MG63 (cell line): Measurements from ENCODE around the gene MYRIP. TPM values are rescaled to one million over a fixed set of nuclear protein-coding genes. Genes with fewer than 3 reads are reported as not detected.
"Not testable (repeated sequence)": the region's sequence is repeated elsewhere in the genome, so short reads cannot be mapped to it uniquely, and the experiment has no call there.

ENCODE experiments used
- DNase-seq: peaks from one replicate; pipeline ENCODE4 v3.0.0-alpha.2; 2020
- H3K27me3 ChIP-seq: fragments of 250-450 bp; sonication (Bioruptor Pico); 2 replicates; pipeline ENCODE4 v1.5.1; 2020; ENCODE audit warnings: mild to moderate bottlenecking, moderate library complexity
- H3K36me3 ChIP-seq: fragments of 250-450 bp; sonication (Bioruptor Pico); 2 replicates; pipeline ENCODE4 v1.5.1; 2020; ENCODE audit warnings: mild to moderate bottlenecking, moderate library complexity
- H3K4me3 ChIP-seq: fragments of 250-450 bp; sonication (Bioruptor Pico); 2 replicates; pipeline ENCODE4 v1.5.1; 2020; ENCODE audit warnings: mild to moderate bottlenecking, moderate library complexity
- H3K9me3 ChIP-seq: fragments of 250-450 bp; sonication (Bioruptor Pico); 2 replicates; pipeline ENCODE4 v1.5.1; 2020; ENCODE audit warnings: mild to moderate bottlenecking, moderate library complexity
- total RNA-seq: library from RNA; depleted of rRNA; stranded (reverse); fragments of >200 nt; shearing (Covaris generic); gene quantifications from 2 replicates; pipeline ENCODE4 v1.2.3, GENCODE V29; 2014; ENCODE audit warnings: low replicate concordance

MYRIP gene
- total RNA-seq, 1 experiment from 2014 or later = 2.6 TPM

DNA sequence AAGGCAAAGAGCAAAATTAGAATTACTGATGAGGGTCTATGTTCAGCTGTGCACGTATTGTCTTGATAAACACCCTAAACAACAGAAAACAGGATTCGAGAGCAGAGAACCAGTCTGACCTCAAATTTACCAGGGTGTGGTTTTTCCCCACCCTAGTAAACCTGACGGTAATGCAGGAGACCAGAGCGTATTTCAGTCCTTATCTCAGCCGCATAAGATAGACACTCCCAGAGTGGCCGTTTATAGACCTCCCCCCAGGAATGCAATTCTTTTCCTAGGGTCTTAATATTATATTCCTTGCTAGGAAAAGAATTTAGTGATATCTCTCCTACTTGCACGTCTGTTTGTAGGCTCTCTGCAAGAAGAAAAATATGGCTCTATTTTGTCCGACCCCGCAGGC is 216.5 kb downstream of the MYRIP start:
- DNase-seq, H3K27me3 ChIP-seq, H3K9me3 ChIP-seq, H3K36me3 ChIP-seq, H3K4me3 ChIP-seq: not testable (repeated sequence)

DNA sequence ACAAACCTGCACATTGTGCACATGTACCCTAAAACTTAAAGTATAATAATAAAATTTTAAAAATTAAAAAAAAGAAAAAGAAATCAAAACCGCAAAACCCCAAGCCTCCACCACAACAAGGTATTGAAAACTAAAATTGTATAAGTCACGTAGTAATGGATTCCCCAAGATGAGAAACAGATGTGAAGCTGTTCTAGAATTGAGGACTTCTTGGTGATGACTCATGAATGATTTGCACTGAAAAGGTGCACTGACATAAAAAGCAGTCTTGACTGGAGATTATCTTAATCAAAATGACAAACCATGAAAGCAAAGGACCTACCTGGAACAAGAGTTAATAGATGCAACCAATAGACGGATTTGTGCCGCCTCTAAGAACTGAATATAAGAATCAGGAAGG is 225.8 kb downstream of the MYRIP start:
- Histone ChIP-seq H3K4me3 (no peak overlapping the region), H3K9me3 (no peaks in the 10 kb centered on the region), H3K36me3 (no peaks in the 10 kb centered on the region), H3K27me3 (no peaks in the 10 kb centered on the region)
- no peak for DNase-seq

DNA sequence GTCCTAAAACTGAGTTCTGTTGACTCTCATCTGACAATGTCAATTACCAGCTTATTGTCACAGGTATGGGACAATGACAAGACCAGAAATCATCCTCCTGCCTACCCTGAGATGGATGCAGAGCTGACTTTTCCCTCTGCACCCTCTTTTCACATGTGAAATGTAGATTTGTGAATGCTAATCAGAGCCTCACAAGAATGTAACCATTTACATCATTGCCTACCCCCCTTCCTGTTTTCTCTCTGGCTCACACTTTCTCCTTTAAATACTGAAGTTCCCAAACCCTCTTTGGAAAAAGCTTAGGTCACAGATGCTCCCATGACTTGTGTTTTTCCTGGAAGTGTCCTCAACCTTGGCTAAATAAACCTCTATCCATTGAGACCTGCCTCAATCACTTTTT is 228.2 kb downstream of the MYRIP start:
- Histone ChIP-seq H3K27me3 (no peaks in the 10 kb centered on the region), H3K4me3 (no peak overlapping the region), H3K36me3 (no peaks in the 10 kb centered on the region), H3K9me3 (no peaks in the 10 kb centered on the region)
- no peak for DNase-seq

DNA sequence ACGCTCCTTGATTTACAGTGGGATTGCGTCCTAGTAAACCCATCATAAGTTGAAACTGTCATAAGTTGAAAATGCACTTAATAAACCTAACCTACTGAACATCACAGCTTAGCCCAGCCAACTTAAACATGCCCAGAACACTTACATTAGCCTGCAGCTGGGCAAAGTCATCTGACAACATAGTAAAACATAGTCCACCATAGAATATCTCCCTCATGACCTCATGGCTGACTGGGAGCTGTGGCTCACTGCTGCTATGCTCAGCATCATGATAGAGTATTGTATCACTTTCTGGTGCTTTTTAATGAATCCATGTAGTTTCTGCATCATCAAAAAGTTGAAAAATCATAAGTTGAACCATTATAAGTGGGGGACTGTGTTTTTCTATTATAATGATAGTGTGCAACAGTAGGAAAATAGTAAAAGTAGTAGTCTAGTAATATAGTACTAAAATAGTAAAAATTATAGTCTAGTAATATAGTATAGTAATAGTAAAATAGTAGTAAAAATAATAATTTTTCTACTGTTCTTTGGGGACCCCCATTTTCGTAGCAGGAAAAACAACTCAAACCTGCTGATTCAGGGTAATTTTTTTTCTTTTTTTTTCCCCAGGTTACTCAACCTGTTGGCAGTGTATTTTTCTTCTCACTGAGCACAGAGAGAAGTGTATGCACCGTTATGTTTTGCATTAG is 233.5 kb downstream of the MYRIP start:
- Histone ChIP-seq H3K4me3 (no peak overlapping the region), H3K27me3 (no peaks in the 10 kb centered on the region), H3K9me3 (no peaks in the 10 kb centered on the region), H3K36me3 (no peaks in the 10 kb centered on the region)
- DNase-seq = peak; percentile 19

DNA sequence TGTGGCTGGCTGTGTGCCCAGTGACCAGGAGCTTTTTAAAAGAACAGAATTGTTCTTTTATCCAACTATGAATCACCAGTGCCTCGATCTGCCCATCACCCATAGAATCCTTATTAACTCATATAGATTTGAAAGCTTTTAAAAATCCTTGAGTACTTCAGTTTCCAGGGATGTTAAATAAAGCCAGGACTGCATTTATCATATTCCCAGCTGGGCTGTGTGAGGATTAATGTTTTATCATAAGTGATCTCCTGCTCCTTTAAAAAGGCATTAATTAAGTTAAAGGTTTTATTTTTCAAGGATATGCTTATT is 234.0 kb downstream of the MYRIP start:
- H3K36me3 ChIP-seq = no peaks in the 10 kb centered on the region
- H3K9me3 ChIP-seq = no peaks in the 10 kb centered on the region
- no peak overlapping the region for H3K4me3 ChIP-seq
- H3K27me3 ChIP-seq = no peaks in the 10 kb centered on the region
- peak; percentile 74 for DNase-seq

DNA sequence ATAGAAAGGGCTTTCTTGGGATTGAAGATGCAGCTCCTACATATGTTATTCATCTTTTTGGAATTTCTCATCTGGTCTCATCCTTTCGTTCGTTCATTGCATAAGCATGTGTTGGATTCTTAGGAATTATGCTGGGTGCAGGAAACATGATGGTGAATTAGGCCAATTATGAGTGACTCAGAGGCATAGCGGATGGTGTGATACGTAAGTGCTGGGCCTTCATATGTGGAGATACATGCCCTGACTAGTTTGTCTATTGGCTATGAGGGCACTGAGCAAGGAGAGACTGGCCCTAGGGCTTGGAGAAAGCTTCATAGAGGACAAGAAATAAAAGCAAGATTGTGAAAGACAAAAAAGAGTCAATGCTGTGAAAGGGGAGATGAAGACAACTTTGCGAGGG is 235.1 kb downstream of the MYRIP start:
- Histone ChIP-seq H3K27me3 (no peaks in the 10 kb centered on the region), H3K9me3 (no peaks in the 10 kb centered on the region), H3K36me3 (no peaks in the 10 kb centered on the region), H3K4me3 (no peak overlapping the region)
- DNase-seq = peak; percentile 67

DNA sequence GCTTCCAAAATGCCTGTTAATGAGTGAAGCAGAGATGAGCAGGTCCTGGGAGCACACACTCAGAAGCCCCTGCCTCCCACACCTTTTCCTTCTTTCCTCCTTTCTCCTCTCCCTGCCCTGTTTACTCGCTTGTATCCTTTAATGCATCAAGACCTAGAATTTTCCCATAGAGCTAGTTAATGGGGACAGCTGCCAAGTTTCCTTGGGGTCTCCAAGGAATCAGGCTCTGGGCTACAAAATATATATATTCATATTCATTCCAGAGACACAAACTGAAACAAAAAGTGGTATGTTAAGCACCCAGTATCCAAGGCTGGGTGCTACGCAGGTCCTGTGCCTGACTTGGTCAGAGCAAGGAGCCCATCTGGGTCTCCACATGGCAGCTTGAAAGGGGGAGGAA is 235.6 kb downstream of the MYRIP start:
- Histone ChIP-seq H3K4me3 (no peak overlapping the region), H3K36me3 (no peaks in the 10 kb centered on the region), H3K9me3 (no peaks in the 10 kb centered on the region; the same call in 1 of the 2 replicates), H3K27me3 (no peaks in the 10 kb centered on the region)
- no peak for DNase-seq

DNA sequence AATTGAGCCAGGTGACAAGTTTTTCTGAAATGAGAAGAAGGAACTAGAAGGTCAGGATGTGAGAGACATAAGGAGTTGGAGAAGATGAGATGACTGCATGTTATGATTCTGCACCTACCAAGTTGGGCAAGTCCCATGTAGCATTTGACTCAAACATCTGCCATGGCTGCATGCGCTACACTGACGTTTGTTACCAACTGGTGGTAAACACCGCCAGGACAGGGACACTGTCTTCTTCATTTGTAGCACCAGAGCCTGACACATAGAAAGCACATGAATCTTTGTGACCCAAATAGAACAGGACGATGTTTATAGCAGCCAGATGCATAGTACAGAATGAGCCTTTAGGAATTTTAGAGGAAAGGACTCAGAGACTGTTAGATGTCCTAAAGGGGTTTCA is 236.7 kb downstream of the MYRIP start:
- H3K27me3 ChIP-seq = no peaks in the 10 kb centered on the region
- no peaks in the 10 kb centered on the region for H3K36me3 ChIP-seq
- H3K9me3 ChIP-seq = peaks cover 2% of the 10 kb centered on the region; the same call in 1 of the 2 replicates
- DNase-seq = no peak
- no peak overlapping the region for H3K4me3 ChIP-seq

DNA sequence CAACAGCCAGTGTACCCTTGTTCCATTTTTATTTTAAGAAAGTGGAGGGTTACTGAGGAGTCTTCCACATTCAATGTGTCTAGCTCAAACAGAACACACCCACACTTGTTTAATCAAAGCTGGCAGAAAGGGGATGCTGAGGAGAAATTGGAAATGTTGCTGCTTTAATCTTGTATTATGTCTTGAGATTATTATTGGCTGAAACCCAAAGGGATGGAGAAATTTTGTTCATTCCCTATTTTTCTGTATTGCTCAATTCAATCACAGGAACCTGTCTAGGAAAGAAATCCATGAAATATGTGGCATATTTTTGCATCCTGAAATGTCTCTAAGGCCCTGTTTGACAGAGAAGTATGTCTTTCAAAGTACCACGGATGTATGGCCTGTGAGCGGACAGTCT is 238.0 kb downstream of the MYRIP start:
- Histone ChIP-seq H3K27me3 (no peaks in the 10 kb centered on the region), H3K9me3 (peaks cover 2% of the 10 kb centered on the region; the same call in 1 of the 2 replicates), H3K4me3 (no peak overlapping the region), H3K36me3 (no peaks in the 10 kb centered on the region)
- DNase-seq = no peak

DNA sequence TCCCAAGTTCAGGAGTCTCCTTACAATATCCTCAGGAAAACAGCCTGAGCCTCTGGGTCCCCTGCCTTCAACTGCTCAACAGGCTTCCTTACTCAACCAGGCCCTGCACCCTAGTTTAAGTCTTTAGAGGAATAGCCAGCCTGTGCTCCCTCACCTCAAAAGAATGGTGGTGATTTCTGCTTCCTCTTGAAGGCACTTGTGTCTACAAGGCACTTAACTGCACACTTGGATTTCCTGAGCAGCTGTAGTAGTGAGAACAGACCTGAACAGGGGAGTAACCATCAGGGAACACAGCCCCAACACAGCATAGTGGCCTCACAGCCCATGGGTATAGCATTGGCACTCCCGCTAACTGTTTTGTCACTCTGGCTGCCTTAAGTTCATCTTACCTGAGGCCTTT is 244.3 kb downstream of the MYRIP start:
- H3K9me3 ChIP-seq = peaks cover 2% of the 10 kb centered on the region; the same call in 1 of the 2 replicates

DNA sequence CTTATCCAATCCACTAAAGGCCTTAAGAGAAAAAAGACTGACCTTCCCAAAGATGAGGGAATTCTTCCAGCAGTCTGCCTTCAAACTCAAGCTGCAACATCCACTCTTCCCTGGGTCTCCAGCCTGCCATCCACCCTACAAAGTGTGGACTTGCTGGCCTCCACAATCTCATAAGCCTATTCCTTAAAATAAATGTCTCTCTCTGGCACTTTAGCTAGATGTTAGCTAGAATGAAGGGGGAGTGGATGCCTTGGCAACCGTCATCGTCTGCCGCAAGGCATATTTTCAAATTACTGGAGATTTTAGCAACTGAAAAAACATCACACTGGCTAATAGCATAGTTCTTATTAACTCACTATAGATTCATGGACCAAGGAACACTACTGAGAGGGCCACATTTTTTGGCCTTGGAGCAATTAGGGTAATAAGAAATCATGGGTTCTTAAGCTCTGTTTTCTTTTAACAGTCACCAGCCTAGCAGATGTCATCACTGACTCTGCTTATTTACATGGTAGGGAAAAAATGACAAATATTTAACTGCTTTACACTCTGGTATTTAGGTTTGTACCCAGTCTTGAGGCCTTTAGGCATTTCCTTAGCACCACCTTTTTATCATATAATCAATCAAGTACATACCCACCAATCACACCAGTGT is 245.3 kb downstream of the MYRIP start:
- DNase-seq = no peak
- no peak overlapping the region for H3K4me3 ChIP-seq
- no peaks in the 10 kb centered on the region for H3K27me3 ChIP-seq
- peaks cover 2% of the 10 kb centered on the region; the same call in 1 of the 2 replicates for H3K9me3 ChIP-seq
- no peaks in the 10 kb centered on the region for H3K36me3 ChIP-seq

More for the DNA sequence above, 244.3 kb downstream of the MYRIP start:
- DNase-seq = no peak
- H3K4me3 ChIP-seq = no peak overlapping the region
- no peaks in the 10 kb centered on the region for H3K36me3 ChIP-seq
- no peaks in the 10 kb centered on the region for H3K27me3 ChIP-seq

DNA sequence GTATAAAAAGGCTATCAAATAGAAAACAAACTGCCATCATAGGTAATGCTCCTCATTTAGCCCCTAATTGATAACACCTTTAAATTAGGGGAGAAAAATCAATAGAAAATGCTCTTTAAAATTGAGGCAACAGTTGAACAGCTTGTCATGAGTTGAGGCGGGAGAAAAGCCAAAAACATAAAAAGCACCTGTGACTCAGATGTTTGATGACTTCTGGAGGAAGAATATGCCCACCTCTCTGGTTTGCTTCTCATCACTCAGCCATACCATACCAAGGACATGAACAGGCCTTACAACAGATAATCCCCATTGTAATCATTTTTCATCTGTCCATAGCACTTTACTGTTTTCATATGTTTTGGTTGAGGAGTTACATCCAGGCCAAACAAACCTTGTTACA is 246.0 kb downstream of the MYRIP start:
- Histone ChIP-seq H3K27me3 (no peaks in the 10 kb centered on the region), H3K4me3 (no peak overlapping the region), H3K9me3 (peaks cover 2% of the 10 kb centered on the region; the same call in 1 of the 2 replicates), H3K36me3 (no peaks in the 10 kb centered on the region)
- no peak for DNase-seq

DNA sequence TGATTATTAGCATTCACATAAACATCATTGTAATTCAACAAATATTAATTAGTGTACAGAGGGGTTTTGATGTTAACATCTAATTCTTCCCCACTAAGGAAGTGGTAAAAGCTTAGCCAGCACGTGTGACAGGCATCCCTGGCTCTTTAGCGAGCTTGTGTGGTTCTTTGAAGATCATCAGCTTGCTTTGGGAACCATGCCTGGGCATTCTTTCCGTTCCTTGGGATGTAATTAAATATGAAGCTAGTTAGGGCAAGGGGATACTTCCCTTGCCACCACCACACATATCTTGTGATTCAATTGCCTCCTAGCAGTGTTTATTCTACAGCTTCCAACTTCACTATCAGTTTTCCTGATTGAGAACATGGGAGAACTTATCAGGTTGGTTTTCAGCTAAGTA is 246.5 kb downstream of the MYRIP start:
- no peak for DNase-seq
- H3K4me3 ChIP-seq = no peak overlapping the region
- no peaks in the 10 kb centered on the region for H3K27me3 ChIP-seq

DNA sequence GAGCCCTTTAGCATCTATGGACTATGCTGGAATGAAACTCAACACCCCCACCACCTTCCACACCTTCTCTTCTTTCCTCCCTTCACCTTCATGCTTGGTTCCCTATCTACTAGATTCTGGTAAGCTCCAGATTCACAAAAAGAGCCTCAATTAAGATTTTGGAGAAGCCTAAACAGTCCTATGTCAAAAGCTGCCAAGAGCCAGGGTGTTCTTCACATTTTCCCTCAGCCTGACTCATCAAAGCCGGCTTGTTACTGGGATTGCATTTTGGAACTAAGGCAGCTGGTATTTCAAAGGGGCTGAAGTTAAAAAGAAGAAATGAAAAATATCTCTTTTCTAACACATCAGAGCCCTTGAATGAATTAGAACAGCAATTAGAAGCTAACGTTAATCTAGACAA is 247.7 kb downstream of the MYRIP start:
- Histone ChIP-seq H3K9me3 (no peaks in the 10 kb centered on the region), H3K27me3 (no peaks in the 10 kb centered on the region), H3K36me3 (no peaks in the 10 kb centered on the region), H3K4me3 (no peak overlapping the region)
- DNase-seq = peak; percentile 54

More for the DNA sequence above, 246.5 kb downstream of the MYRIP start:
- Histone ChIP-seq H3K36me3 (no peaks in the 10 kb centered on the region), H3K9me3 (no peaks in the 10 kb centered on the region)

DNA sequence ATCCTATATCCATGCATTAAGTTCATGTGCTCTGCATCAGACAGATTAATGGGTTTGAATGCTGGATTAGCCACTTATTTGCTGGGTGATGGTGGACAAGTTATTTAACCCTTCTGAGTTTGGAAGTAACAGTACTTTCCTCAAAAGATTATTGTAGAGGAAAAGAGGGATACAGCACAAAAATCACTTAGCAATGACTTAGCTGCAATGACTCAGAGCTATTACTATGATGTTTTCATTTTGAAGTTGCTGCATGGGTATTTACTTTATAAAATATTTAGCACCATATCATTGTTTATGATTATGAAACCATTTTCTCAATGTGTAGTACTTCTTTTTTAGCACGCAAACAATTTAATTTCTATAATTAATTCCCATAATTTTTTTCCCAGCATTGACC is 248.4 kb downstream of the MYRIP start:
- H3K36me3 ChIP-seq = no peaks in the 10 kb centered on the region
- no peaks in the 10 kb centered on the region for H3K27me3 ChIP-seq
- no peak overlapping the region for H3K4me3 ChIP-seq
- H3K9me3 ChIP-seq = no peaks in the 10 kb centered on the region
- no peak for DNase-seq

DNA sequence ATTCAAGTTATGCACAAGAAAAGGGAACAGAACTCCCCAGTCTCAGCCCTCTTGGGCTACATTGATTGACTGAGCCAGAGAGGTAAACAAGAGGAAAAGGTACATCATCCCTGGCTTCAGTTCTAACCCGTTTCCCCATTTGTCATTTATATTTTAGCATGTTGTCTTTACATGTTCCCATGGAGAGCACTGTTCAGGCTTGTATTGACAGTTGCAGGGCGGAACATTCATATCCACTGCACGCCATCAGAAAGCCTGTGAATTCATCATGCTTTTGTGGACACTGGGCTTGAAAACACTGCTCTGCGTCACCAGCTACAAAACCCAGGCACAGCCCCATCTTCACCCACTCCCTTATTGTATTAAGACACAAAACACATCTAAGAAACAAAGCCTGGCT is 259.2 kb downstream of the MYRIP start:
- no peak for DNase-seq
- Histone ChIP-seq H3K4me3 (no peak overlapping the region), H3K9me3 (no peaks in the 10 kb centered on the region), H3K27me3 (no peaks in the 10 kb centered on the region), H3K36me3 (no peaks in the 10 kb centered on the region)

DNA sequence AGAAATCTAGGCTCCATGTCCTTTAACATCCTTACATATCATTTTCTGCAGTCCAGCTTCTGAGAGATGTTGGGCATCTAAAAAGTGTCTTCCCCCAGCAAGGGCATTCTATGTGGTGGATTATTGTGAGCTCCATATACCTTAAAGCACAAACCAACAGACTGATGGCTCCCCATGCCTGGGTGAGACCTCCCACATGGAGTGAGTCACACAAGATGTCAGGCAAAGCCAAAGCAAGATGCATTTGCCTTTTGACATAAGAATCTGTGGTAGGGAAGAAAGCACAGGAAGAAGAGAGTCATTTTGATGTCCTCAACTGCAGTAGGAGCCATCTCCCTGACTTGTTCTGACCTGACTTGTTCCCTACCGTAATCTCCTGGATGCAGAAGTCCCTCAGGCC is 261.4 kb downstream of the MYRIP start:
- H3K4me3 ChIP-seq = no peak overlapping the region
- H3K36me3 ChIP-seq = no peaks in the 10 kb centered on the region
- DNase-seq = no peak

DNA sequence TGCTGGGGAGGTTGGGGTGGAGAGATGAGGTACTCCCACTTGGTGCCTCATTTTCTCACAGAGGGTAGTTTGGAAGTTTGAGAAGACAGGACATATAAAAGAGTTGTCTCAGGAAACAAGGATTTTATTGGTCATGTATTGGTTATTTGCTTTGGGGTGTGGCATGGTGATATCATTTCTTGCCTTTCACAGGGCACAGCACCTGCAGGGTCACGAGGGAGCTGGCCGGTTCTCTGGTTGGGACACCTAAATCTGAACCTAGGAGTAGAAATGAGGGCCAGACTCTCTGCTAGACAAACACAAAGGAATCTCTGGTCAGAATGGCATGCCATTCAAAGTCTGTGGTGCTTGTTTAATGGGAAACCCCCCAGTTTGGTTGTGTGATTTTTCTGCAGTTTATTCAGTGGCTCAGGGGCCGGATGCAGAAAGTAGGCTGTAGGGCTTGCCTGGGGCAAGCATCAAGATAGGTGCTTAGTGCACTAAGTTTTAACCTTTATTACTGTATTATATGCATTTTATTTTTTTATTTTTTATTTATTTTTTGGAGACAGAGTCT is 262.4 kb downstream of the MYRIP start:
- Histone ChIP-seq H3K27me3 (no peaks in the 10 kb centered on the region), H3K4me3 (no peak overlapping the region), H3K36me3 (no peaks in the 10 kb centered on the region), H3K9me3 (no peaks in the 10 kb centered on the region)
- DNase-seq = no peak

More for the DNA sequence above, 261.4 kb downstream of the MYRIP start:
- Histone ChIP-seq H3K27me3 (no peaks in the 10 kb centered on the region), H3K9me3 (no peaks in the 10 kb centered on the region)
